Panc1 (cell line): ENCODE results near the gene TNFAIP3. TPM values are rescaled to one million over a fixed set of nuclear protein-coding genes. Genes with fewer than 3 reads are reported as not detected.

ENCODE experiments used
- ATAC-seq: fragments of 200-7000 bp; cut with Tn5 transposase; 2 replicates; pipeline ENCODE4 v1.9.1; 2020; ENCODE audit warnings: mild to moderate bottlenecking, moderate library complexity
- BruUV-seq: library from RNA; stranded (reverse); fragments of 400-500 nt; replicated peaks from 2 replicates; lab custom pipeline; 2021; lab: Mats Ljungman, UMichigan
- CTCF ChIA-PET: fragments of 300-600 bp; sonication (Branson Sonifier 250); formaldehyde crosslinking; loops from one replicate; lab custom pipeline; 2022; ENCODE audit warnings: antibody characterized with exemption; lab: Charles Lee
- POLR2A ChIA-PET: fragments of 300-600 bp; sonication (Branson Sonifier 250); formaldehyde crosslinking; loops from one replicate; lab custom pipeline; 2022; ENCODE audit warnings: antibody characterized with exemption; lab: Charles Lee
- DNase-seq: peaks from one replicate; pipeline ENCODE4 v3.0.0-alpha.2; 2010; ENCODE audit warnings: low read depth, low spot score
- H3K27ac ChIP-seq: 2 replicates; pipeline ENCODE4 v1.5.1; 2011; ENCODE audit warnings: mild to moderate bottlenecking, low read length, inconsistent platforms
- H3K27me3 ChIP-seq: fragments of 200-500 bp; sonication (Bioruptor generic); 2 replicates; pipeline ENCODE4 v1.6.0; 2014; ENCODE audit warnings: low read length, inconsistent platforms; ENCODE audit not compliant: control insufficient read depth, insufficient read depth
- H3K36me3 ChIP-seq: fragments of 200-500 bp; sonication (Bioruptor generic); 2 replicates; pipeline ENCODE4 v1.5.1; 2014; ENCODE audit warnings: inconsistent platforms, mild to moderate bottlenecking, low read length, moderate library complexity; ENCODE audit not compliant: control insufficient read depth, insufficient read depth
- H3K4me1 ChIP-seq: 2 replicates; pipeline ENCODE4 v1.5.1; 2011; ENCODE audit warnings: inconsistent platforms, mild to moderate bottlenecking, low read length, moderate library complexity; ENCODE audit not compliant: control insufficient read depth, insufficient read depth
- H3K4me3 ChIP-seq, 2 experiments: 2 replicates each; pipeline ENCODE4 v1.5.1; 2011 to 2012; ENCODE audit warnings: low read depth in 2 of 2, low read length in 2 of 2, mild to moderate bottlenecking in 2 of 2, inconsistent platforms in 1 of 2, moderate library complexity in 1 of 2
- H3K9me3 ChIP-seq: fragments of 200-500 bp; sonication (Bioruptor generic); 2 replicates; pipeline ENCODE4 v1.5.1; 2014; ENCODE audit warnings: low read depth, mild to moderate bottlenecking, inconsistent platforms, low read length, moderate library complexity; ENCODE audit not compliant: control insufficient read depth, insufficient read depth
- CTCF ChIP-seq: fragments of 450-650 bp; IDR thresholded peaks from 2 replicates; pipeline ENCODE4 v1.5.1; 2017; ENCODE audit warnings: mild to moderate bottlenecking
- POLR2AphosphoS5 ChIP-seq: IDR thresholded peaks from 2 replicates; pipeline ENCODE4 v1.6.1; 2012; ENCODE audit warnings: mild to moderate bottlenecking, low read depth, low read length, moderate library complexity
- REST ChIP-seq, 2 experiments: IDR thresholded peaks; 2 replicates each; pipeline ENCODE4 v1.6.1; 2011 to 2012; ENCODE audit warnings: low read depth in 2 of 2, control low read depth in 1 of 2, low read length in 1 of 2, mild to moderate bottlenecking in 1 of 2, moderate library complexity in 1 of 2; ENCODE audit not compliant: insufficient read depth in 1 of 2
- SIN3A ChIP-seq: IDR thresholded peaks from 2 replicates; pipeline ENCODE4 v1.6.1; 2012; ENCODE audit warnings: low read depth, mild to moderate bottlenecking, low read length, moderate library complexity, borderline replicate concordance; ENCODE audit not compliant: insufficient read depth
- TCF7L2 ChIP-seq: IDR thresholded peaks from 2 replicates; pipeline ENCODE4 v1.6.1; 2011; ENCODE audit warnings: mild to moderate bottlenecking, low read depth, low read length, inconsistent platforms
- in situ Hi-C: cut with HindIII; loops from 2 replicates; pipeline ENCODE4 v1.10.0; 2016; ENCODE audit warnings: low sequenced_read_pairs, low pct_unique_long_range_greater_than_20kb
- intact Hi-C: fragments of 100-400 bp; cut with micrococcal nuclease; formaldehyde crosslinking; loops from one replicate; pipeline ENCODE4 v1.10.0; 2022; ENCODE audit not compliant: unreplicated experiment
- total RNA-seq: library from RNA; stranded (reverse); gene quantifications from one replicate; pipeline ENCODE4 v1.2.1, GENCODE V29; 2021; ENCODE audit not compliant: unreplicated experiment

TNFAIP3 gene
- total RNA-seq, 1 experiment from 2014 or later = 15.0 TPM

DNA sequence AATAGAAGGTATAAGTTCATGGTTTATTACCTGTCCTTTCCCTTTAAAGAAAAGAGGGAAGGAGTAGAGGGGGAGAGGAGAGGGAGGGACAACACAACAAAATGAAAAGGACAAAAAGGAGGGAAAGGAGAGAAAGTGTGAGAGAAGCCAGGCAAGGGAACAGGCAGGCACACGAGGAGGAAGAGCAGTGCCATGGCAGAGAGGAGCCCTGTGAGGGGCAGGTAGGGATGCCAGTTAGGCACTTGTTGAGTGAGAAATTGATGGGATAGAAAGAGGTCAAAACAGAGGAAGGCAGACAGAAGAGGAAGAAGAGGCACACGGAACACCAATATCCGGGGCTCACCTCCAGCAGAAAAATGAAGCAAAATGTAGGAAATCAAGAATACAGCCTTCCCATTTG lies 42.5 kb downstream of the TNFAIP3 start:
- no peak for DNase-seq
- ChIA-PET POLR2A (no interaction called here), CTCF (no interaction called here)
- Histone ChIP-seq H3K4me3 (no peak overlapping the region), H3K4me1 (peaks cover 2% of the 10 kb centered on the region; the same call in 1 of the 2 replicates), H3K9me3 (peaks cover 3% of the 10 kb centered on the region; the same call in 1 of the 2 replicates), H3K27ac (no peak overlapping the region), H3K27me3 (no peaks in the 10 kb centered on the region), H3K36me3 (no peaks in the 10 kb centered on the region)
- intact Hi-C loops (no loop called here), in situ Hi-C loops (no loop called here)
- ATAC-seq = no peak
- no TSS peak for BruUV-seq
- TF ChIP-seq REST (IDR thresholded peaks at IDR 0.05; ENCODE audit: insufficient read depth in 1 of 2, low read depth in 2 of 2, low read length in 1 of 2) = no peak
- no peak for TF ChIP-seq TCF7L2
- no peak for TF ChIP-seq CTCF
- TF ChIP-seq SIN3A = no peak
- no peak for TF ChIP-seq POLR2AphosphoS5

DNA sequence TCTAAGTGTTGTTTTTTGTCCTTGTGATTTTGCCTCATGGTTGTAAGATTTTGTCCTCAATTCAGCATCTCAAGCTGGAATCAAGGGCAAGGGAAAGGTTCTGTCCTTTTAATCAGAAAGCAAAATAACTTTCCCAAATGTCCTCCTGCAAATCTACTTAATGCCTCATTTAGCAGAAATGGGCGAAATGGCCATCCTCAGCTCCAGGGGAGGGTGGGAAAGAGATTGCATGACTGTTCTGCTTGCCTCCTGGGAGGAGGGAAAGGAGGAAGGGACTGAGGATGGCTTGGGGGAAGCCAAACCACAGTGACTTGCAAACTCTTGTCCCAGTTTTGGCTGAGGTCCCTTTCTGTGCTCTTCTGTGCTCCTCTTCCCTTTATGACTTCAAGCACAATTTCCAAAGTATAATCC lies 43.4 kb downstream of the TNFAIP3 start:
- Histone ChIP-seq H3K4me1 (no peaks in the 10 kb centered on the region), H3K4me3 (no peak overlapping the region), H3K36me3 (no peaks in the 10 kb centered on the region), H3K27ac (no peak overlapping the region), H3K9me3 (peaks cover 3% of the 10 kb centered on the region; the same call in 1 of the 2 replicates), H3K27me3 (no peaks in the 10 kb centered on the region)
- BruUV-seq = no TSS peak
- ATAC-seq = no peak
- CTCF ChIA-PET = no interaction called here
- TF ChIP-seq TCF7L2 (no peak), SIN3A (no peak), CTCF (no peak), REST (IDR thresholded peaks at IDR 0.05; ENCODE audit: insufficient read depth in 1 of 2, low read depth in 2 of 2, low read length in 1 of 2) (no peak), POLR2AphosphoS5 (no peak)
- no peak for DNase-seq
- intact Hi-C loops = no loop called here
- POLR2A ChIA-PET = no interaction called here
- in situ Hi-C loops = no loop called here
